CD4-positive, alpha-beta T cell treated with Interleukin-2 at 100 ng/mL for 4 hours (primary cell): ENCODE results near the gene PRDM5.

ENCODE experiments used
- DNase-seq: peaks from one replicate; pipeline ENCODE4 v3.0.0-alpha.2; 2020; ENCODE audit warnings: low spot score

The PRDM5 gene

GRCh38 chr4:120855307-120856001 lies 67.1 kb downstream of the PRDM5 start:
- DNase-seq: no peak

- DNase-seq: no peak
Measured at GRCh38 chr4:120853161-120853935, 69.2 kb downstream of the PRDM5 start.

- no peak for DNase-seq
Measured at GRCh38 chr4:120850018-120850599, 72.4 kb downstream of the PRDM5 start.

- DNase-seq: no peak
Measured at GRCh38 chr4:120847019-120847582, 75.4 kb downstream of the PRDM5 start.

GRCh38 chr4:120844528-120844921 lies 78.0 kb downstream of the PRDM5 start:
- no peak for DNase-seq

- DNase-seq: no peak
Measured at GRCh38 chr4:120843849-120844527, 78.5 kb downstream of the PRDM5 start.

GRCh38 chr4:120842031-120842430 lies 80.5 kb downstream of the PRDM5 start:
- no peak for DNase-seq

GRCh38 chr4:120841580-120841979 lies 80.9 kb downstream of the PRDM5 start:
- DNase-seq: no peak

- no peak for DNase-seq
Measured at GRCh38 chr4:120839974-120840751, 82.4 kb downstream of the PRDM5 start.

GRCh38 chr4:120839334-120839973 lies 83.1 kb downstream of the PRDM5 start:
- no peak for DNase-seq

- DNase-seq: no peak
Measured at GRCh38 chr4:120838784-120839183, 83.7 kb downstream of the PRDM5 start.

GRCh38 chr4:120837656-120838055 lies 84.9 kb downstream of the PRDM5 start:
- no peak for DNase-seq

GRCh38 chr4:120835342-120835741 lies 87.2 kb downstream of the PRDM5 start:
- no peak for DNase-seq

GRCh38 chr4:120830204-120830603 lies 92.3 kb downstream of the PRDM5 start:
- DNase-seq: no peak

- DNase-seq: no peak
Measured at GRCh38 chr4:120829113-120829831, 93.3 kb downstream of the PRDM5 start.

- DNase-seq: no peak
Measured at GRCh38 chr4:120826853-120827252, 95.7 kb downstream of the PRDM5 start.

GRCh38 chr4:120826449-120826848 lies 96.1 kb downstream of the PRDM5 start:
- no peak for DNase-seq

- DNase-seq: no peak
Measured at GRCh38 chr4:120824946-120825345, 97.6 kb downstream of the PRDM5 start.

- no peak for DNase-seq
Measured at GRCh38 chr4:120821977-120822376, 100.5 kb downstream of the PRDM5 start.

- DNase-seq: no peak
Measured at GRCh38 chr4:120821029-120821428, 101.5 kb downstream of the PRDM5 start.
